HEK293 (cell line): ENCODE results near the gene C1QTNF12.

Experiments
- ATF2 ChIP-seq: fragments of 450-650 bp; formaldehyde crosslinking; IDR thresholded peaks from 2 replicates; pipeline ENCODE4 v1.5.1; 2016; ENCODE audit warnings: missing biosample characterization, missing genetic modification characterization, low read depth
- REST ChIP-seq: fragments of 450-650 bp; formaldehyde crosslinking; IDR thresholded peaks from 2 replicates; pipeline ENCODE4 v1.5.1; 2016; ENCODE audit warnings: missing biosample characterization, missing genetic modification characterization
- ZEB2 ChIP-seq: fragments of 450-650 bp; formaldehyde crosslinking; IDR thresholded peaks from 2 replicates; pipeline ENCODE4 v1.5.1; 2016; ENCODE audit warnings: missing biosample characterization, missing genetic modification characterization
- ZNF24 ChIP-seq: fragments of 450-650 bp; formaldehyde crosslinking; IDR thresholded peaks from 2 replicates; pipeline ENCODE4 v1.5.1; 2016; ENCODE audit warnings: missing biosample characterization, missing genetic modification characterization
- ZNF558 ChIP-seq: fragments of 450-650 bp; formaldehyde crosslinking; IDR thresholded peaks from 2 replicates; pipeline ENCODE4 v1.5.1; 2016; ENCODE audit warnings: missing biosample characterization, missing genetic modification characterization
- ZNF571 ChIP-seq: fragments of 450-650 bp; formaldehyde crosslinking; IDR thresholded peaks from 2 replicates; pipeline ENCODE4 v1.5.0; 2017; ENCODE audit warnings: missing biosample characterization, missing genetic modification characterization
- ZNF704 ChIP-seq: fragments of 450-650 bp; formaldehyde crosslinking; IDR thresholded peaks from 2 replicates; pipeline ENCODE4 v1.5.1; 2016; ENCODE audit warnings: missing biosample characterization, missing genetic modification characterization
- ZSCAN4 ChIP-seq: fragments of 450-650 bp; formaldehyde crosslinking; IDR thresholded peaks from 2 replicates; pipeline ENCODE4 v1.5.1; 2017; ENCODE audit warnings: missing biosample characterization, missing genetic modification characterization
- TF ChIP-seq, protein P1 (sequence below): fragments of 450-650 bp; formaldehyde crosslinking; IDR thresholded peaks from 2 replicates; pipeline ENCODE4 v1.5.1; 2016; ENCODE audit warnings: missing biosample characterization, missing genetic modification characterization

DNA sequence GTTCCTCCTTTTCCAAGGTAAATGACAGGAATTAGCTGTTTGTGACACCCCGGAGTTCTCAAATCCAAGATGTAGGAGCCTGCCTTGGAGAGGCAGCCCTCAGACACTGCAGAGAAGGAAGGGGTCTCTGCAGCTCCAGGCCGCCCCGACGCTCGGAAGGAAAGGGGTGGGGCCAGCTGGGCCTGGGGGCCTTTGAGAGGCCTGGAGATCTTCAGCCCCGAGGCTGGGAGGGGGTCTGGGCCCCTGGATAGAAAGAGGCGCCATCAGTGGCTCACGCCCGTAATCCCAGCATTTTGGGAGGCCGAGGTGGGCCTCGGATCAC, 39.0 kb downstream of the C1QTNF12 start:
- TF ChIP-seq, protein P1, sequence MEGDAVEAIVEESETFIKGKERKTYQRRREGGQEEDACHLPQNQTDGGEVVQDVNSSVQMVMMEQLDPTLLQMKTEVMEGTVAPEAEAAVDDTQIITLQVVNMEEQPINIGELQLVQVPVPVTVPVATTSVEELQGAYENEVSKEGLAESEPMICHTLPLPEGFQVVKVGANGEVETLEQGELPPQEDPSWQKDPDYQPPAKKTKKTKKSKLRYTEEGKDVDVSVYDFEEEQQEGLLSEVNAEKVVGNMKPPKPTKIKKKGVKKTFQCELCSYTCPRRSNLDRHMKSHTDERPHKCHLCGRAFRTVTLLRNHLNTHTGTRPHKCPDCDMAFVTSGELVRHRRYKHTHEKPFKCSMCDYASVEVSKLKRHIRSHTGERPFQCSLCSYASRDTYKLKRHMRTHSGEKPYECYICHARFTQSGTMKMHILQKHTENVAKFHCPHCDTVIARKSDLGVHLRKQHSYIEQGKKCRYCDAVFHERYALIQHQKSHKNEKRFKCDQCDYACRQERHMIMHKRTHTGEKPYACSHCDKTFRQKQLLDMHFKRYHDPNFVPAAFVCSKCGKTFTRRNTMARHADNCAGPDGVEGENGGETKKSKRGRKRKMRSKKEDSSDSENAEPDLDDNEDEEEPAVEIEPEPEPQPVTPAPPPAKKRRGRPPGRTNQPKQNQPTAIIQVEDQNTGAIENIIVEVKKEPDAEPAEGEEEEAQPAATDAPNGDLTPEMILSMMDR: no peak
- TF ChIP-seq ZNF704 (tag by site-specific recombination) (no peak), ZSCAN4 (tag by site-specific recombination) (no peak), ZNF24 (no peak), ATF2 (tag by site-specific recombination) (no peak), REST (tag by site-specific recombination) (no peak), ZNF571 (no peak), ZEB2 (tag by site-specific recombination) (no peak), ZNF558 (tag by site-specific recombination) (no peak)
